HepG2 (cell line): ENCODE measurements around the gene SDC1. TPM values are rescaled to one million over a fixed set of nuclear protein-coding genes. Genes with fewer than 3 reads are reported as not detected.
A peak's percentile ranks its signal among the peaks of the same experiment; 100 is the strongest.

Source experiments
- ARNTL ChIP-seq: sonication (generic); formaldehyde crosslinking; IDR thresholded peaks from 2 replicates; pipeline ENCODE4 v1.4.0; 2020; ENCODE audit warnings: mild to moderate bottlenecking, missing genetic modification reagents
- DMTF1 ChIP-seq: sonication (generic); formaldehyde crosslinking; IDR thresholded peaks from 2 replicates; pipeline ENCODE4 v1.4.0; 2020; ENCODE audit warnings: mild to moderate bottlenecking, missing genetic modification reagents
- HDAC1 ChIP-seq: sonication (generic); formaldehyde crosslinking; IDR thresholded peaks from 2 replicates; pipeline ENCODE4 v1.5.1; 2020; ENCODE audit warnings: mild to moderate bottlenecking, missing genetic modification reagents
- MYPOP ChIP-seq: sonication (generic); formaldehyde crosslinking; IDR thresholded peaks from 2 replicates; pipeline ENCODE4 v1.8.1; 2023; ENCODE audit warnings: mild to moderate bottlenecking, moderate library complexity, missing genetic modification reagents
- ZFP36L2 ChIP-seq: sonication (generic); formaldehyde crosslinking; IDR thresholded peaks from 2 replicates; pipeline ENCODE4 v1.4.0; 2020; ENCODE audit warnings: missing genetic modification reagents
- ZNF383 ChIP-seq: sonication (generic); formaldehyde crosslinking; IDR thresholded peaks from 2 replicates; pipeline ENCODE4 v1.4.0; 2020; ENCODE audit warnings: missing genetic modification reagents, mild to moderate bottlenecking, borderline replicate concordance
- polyA plus RNA-seq, 8 experiments: library from polyadenylated mRNA; depleted of rRNA in 3 of 8; stranded (reverse) in 7 of 8; unstranded in 1 of 8; fragments of >200 nt; fragmentation: Illumina TruSeq in 4 of 8; extraction: Trizol in 4 of 8; gene quantifications; 2 replicates each; pipeline versions ENCODE4 v1.2.1 to v1.2.3, GENCODE V29; 2011 to 2016; ENCODE audit warnings: low read depth in 4 of 8, missing spikeins in 1 of 8, mixed read lengths in 1 of 8; ENCODE audit not compliant: insufficient read depth in 1 of 8
- total RNA-seq, 5 experiments: library from RNA; depleted of rRNA; stranded (reverse); fragments of >200 nt; fragmentation: Illumina TruSeq; extraction: Trizol; gene quantifications; 2 replicates each; pipeline ENCODE4 v1.2.3, GENCODE V29; 2016; ENCODE audit warnings: low read depth in 1 of 5
- TF ChIP-seq, protein P1 (sequence below): IDR thresholded peaks from 2 replicates; pipeline ENCODE4 v1.6.1; 2016; ENCODE audit warnings: low read depth, missing genetic modification reagents, missing compliant biosample characterization

The SDC1 gene
- total and polyA plus RNA-seq, 2 of the 13 experiments (the other 11 are each of a cell fraction or from before 2014, with no cell fraction given) = 108 to 119 TPM

DNA sequence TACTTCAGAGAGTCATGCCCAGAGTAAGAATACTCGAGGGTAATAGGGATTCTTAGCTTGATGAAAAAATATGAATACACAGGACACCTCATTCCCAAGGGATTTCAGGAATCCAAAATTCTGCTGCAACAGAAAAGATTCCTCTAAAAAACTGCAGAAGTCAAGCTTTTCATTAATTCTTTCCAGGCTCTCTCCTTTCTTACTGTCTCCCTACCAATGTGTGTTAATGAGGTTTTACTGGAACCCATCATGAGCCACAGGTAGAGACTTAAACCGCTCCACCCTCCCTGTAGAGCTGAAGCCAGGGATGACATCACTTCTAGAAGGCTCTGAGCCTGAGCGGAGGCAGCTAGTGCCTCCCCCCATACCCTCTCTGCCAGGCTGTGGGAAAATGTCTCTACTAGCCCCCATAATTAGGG lies 3.4 kb downstream of the SDC1 start (continued):
- TF ChIP-seq, protein P1, sequence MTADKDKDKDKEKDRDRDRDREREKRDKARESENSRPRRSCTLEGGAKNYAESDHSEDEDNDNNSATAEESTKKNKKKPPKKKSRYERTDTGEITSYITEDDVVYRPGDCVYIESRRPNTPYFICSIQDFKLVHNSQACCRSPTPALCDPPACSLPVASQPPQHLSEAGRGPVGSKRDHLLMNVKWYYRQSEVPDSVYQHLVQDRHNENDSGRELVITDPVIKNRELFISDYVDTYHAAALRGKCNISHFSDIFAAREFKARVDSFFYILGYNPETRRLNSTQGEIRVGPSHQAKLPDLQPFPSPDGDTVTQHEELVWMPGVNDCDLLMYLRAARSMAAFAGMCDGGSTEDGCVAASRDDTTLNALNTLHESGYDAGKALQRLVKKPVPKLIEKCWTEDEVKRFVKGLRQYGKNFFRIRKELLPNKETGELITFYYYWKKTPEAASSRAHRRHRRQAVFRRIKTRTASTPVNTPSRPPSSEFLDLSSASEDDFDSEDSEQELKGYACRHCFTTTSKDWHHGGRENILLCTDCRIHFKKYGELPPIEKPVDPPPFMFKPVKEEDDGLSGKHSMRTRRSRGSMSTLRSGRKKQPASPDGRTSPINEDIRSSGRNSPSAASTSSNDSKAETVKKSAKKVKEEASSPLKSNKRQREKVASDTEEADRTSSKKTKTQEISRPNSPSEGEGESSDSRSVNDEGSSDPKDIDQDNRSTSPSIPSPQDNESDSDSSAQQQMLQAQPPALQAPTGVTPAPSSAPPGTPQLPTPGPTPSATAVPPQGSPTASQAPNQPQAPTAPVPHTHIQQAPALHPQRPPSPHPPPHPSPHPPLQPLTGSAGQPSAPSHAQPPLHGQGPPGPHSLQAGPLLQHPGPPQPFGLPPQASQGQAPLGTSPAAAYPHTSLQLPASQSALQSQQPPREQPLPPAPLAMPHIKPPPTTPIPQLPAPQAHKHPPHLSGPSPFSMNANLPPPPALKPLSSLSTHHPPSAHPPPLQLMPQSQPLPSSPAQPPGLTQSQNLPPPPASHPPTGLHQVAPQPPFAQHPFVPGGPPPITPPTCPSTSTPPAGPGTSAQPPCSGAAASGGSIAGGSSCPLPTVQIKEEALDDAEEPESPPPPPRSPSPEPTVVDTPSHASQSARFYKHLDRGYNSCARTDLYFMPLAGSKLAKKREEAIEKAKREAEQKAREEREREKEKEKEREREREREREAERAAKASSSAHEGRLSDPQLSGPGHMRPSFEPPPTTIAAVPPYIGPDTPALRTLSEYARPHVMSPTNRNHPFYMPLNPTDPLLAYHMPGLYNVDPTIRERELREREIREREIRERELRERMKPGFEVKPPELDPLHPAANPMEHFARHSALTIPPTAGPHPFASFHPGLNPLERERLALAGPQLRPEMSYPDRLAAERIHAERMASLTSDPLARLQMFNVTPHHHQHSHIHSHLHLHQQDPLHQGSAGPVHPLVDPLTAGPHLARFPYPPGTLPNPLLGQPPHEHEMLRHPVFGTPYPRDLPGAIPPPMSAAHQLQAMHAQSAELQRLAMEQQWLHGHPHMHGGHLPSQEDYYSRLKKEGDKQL (CRISPR knock-in tag) = no peak
- no peak for TF ChIP-seq DMTF1 (CRISPR knock-in tag)
- 0 out of 2 replicates have a peak, but pooled peaks have one; percentile 27 for TF ChIP-seq MYPOP (CRISPR knock-in tag)
- TF ChIP-seq ZNF383 = no peak
- no peak for TF ChIP-seq ZFP36L2
- no peak for TF ChIP-seq ARNTL (CRISPR knock-in tag)
- no peak for TF ChIP-seq HDAC1 (CRISPR knock-in tag)
